ENCODE results near the gene PTPRR.

PTPRR gene

GRCh38 chr12:70605976-70606375 lies 314.6 kb downstream of the PTPRR start:
- no peak for DNase-seq (ENCODE audit: low read depth)

GRCh38 chr12:70604662-70605061 lies 315.9 kb downstream of the PTPRR start:
- no peak for DNase-seq (ENCODE audit: low read depth)

- no peak for DNase-seq (ENCODE audit: low read depth)
Observed at GRCh38 chr12:70603044-70603443, 317.5 kb downstream of the PTPRR start.

- no peak for DNase-seq (ENCODE audit: low read depth)
Observed at GRCh38 chr12:70598467-70599193, 321.9 kb downstream of the PTPRR start.

- DNase-seq (ENCODE audit: low read depth): no peak
Observed at GRCh38 chr12:70592664-70593063, 327.9 kb downstream of the PTPRR start.

GRCh38 chr12:70590549-70591226 lies 329.9 kb downstream of the PTPRR start:
- DNase-seq (ENCODE audit: low read depth): no peak

- peak; percentile 19 for DNase-seq (ENCODE audit: low read depth)
Observed at GRCh38 chr12:70590051-70590450, 330.5 kb downstream of the PTPRR start.

Measured in activated T-helper 9 cell treated with anti-CD3 and anti-CD28 coated beads, Interleukin-2, amount 50 U/mL, for 16 hours (primary cell).